Activated CD8-positive, alpha-beta memory T cell treated with anti-CD3 and anti-CD28 coated beads, Interleukin-2, amount 50 U/mL, for 24 hours (primary cell): ENCODE measurements around the gene TGFBR3.

ENCODE experiments used
- DNase-seq: peaks from one replicate; pipeline ENCODE4 v3.0.0-alpha.2; 2020; ENCODE audit errors: extremely low read depth

TGFBR3 gene

GRCh38 chr1:91761295-91761721, 124.6 kb downstream of the TGFBR3 start:
- no peak for DNase-seq

- no peak for DNase-seq
Measured at GRCh38 chr1:91760512-91760911, 125.4 kb downstream of the TGFBR3 start.

- no peak for DNase-seq
Measured at GRCh38 chr1:91759076-91759475, 126.9 kb downstream of the TGFBR3 start.

GRCh38 chr1:91757763-91758460, 128.0 kb downstream of the TGFBR3 start:
- no peak for DNase-seq

GRCh38 chr1:91755702-91756287, 130.2 kb downstream of the TGFBR3 start:
- no peak for DNase-seq

- DNase-seq: no peak
Measured at GRCh38 chr1:91754816-91755580, 131.0 kb downstream of the TGFBR3 start.

GRCh38 chr1:91754348-91754747, 131.6 kb downstream of the TGFBR3 start:
- DNase-seq: peak; percentile 21

- no peak for DNase-seq
Measured at GRCh38 chr1:91753878-91754277, 132.1 kb downstream of the TGFBR3 start.

- no peak for DNase-seq
Measured at GRCh38 chr1:91752324-91752723, 133.6 kb downstream of the TGFBR3 start.

GRCh38 chr1:91751275-91751674, 134.7 kb downstream of the TGFBR3 start:
- no peak for DNase-seq

GRCh38 chr1:91750398-91750996, 135.5 kb downstream of the TGFBR3 start:
- DNase-seq: no peak

- DNase-seq: no peak
Measured at GRCh38 chr1:91749788-91750231, 136.1 kb downstream of the TGFBR3 start.

- no peak for DNase-seq
Measured at GRCh38 chr1:91747666-91748065, 138.3 kb downstream of the TGFBR3 start.

- DNase-seq: no peak
Measured at GRCh38 chr1:91746728-91747338, 139.1 kb downstream of the TGFBR3 start.

- no peak for DNase-seq
Measured at GRCh38 chr1:91745640-91746373, 140.1 kb downstream of the TGFBR3 start.

- DNase-seq: no peak
Measured at GRCh38 chr1:91744953-91745639, 140.9 kb downstream of the TGFBR3 start.

GRCh38 chr1:91742848-91743292, 143.1 kb downstream of the TGFBR3 start:
- no peak for DNase-seq

- DNase-seq: no peak
Measured at GRCh38 chr1:91741906-91742305, 144.0 kb downstream of the TGFBR3 start.

- no peak for DNase-seq
Measured at GRCh38 chr1:91741301-91741700, 144.7 kb downstream of the TGFBR3 start.

GRCh38 chr1:91737650-91738049, 148.3 kb downstream of the TGFBR3 start:
- no peak for DNase-seq
